ENCODE measurements around the gene CACFD1.

DNA sequence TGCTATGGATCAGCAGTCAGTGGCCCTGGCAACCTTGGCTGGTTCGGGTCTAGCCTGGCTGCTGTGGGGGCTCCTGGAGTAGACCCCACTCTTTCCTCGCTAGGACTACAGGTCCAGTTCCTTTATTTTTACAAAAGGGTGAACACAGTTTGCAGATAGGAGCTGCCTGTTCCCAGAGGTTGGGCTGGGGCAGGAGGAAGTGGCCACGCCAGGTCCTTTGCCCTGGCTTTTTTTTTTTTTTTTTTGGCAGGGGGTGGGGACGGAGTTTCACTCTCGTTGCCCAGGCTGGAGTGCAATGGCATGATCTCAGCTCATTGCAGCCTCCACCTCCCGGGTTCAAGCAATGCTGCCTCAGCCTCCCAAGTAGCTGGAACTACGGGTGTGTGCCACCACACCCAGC, 11.2 kb downstream of the CACFD1 start:
- TF ChIP-seq, protein P1, sequence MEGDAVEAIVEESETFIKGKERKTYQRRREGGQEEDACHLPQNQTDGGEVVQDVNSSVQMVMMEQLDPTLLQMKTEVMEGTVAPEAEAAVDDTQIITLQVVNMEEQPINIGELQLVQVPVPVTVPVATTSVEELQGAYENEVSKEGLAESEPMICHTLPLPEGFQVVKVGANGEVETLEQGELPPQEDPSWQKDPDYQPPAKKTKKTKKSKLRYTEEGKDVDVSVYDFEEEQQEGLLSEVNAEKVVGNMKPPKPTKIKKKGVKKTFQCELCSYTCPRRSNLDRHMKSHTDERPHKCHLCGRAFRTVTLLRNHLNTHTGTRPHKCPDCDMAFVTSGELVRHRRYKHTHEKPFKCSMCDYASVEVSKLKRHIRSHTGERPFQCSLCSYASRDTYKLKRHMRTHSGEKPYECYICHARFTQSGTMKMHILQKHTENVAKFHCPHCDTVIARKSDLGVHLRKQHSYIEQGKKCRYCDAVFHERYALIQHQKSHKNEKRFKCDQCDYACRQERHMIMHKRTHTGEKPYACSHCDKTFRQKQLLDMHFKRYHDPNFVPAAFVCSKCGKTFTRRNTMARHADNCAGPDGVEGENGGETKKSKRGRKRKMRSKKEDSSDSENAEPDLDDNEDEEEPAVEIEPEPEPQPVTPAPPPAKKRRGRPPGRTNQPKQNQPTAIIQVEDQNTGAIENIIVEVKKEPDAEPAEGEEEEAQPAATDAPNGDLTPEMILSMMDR (IDR thresholded peaks at IDR 0.05): no peak
- TF ChIP-seq POLR2AphosphoS5 (IDR thresholded peaks at IDR 0.05): no peak
